SK-N-SH (cell line): ENCODE results near the gene DGCR6L. TPM values are rescaled to one million over a fixed set of nuclear protein-coding genes. Genes with fewer than 3 reads are reported as not detected.
"Not testable (repeated sequence)": the region's sequence is repeated elsewhere in the genome, so short reads cannot be mapped to it uniquely, and the experiment has no call there.

Experiments
- CTCF ChIA-PET: fragments of 300-600, 350-600 bp; formaldehyde crosslinking; extraction: SDS; loops from one replicate; lab custom pipeline; 2021; lab: Yijun Ruan, JAX
- POLR2A ChIA-PET: fragments of 350-600 bp; sonication (Branson Sonifier 250); formaldehyde crosslinking; extraction: SDS; loops from one replicate; lab custom pipeline; 2020; ENCODE audit warnings: antibody characterized with exemption, inconsistent platforms; lab: Yijun Ruan, JAX
- DNase-seq: peaks from one replicate; pipeline ENCODE4 v3.0.0; 2012
- H2AFZ ChIP-seq: fragments of 200-600 bp; sonication (generic); 2 replicates; pipeline ENCODE4 v1.8.1; 2016; ENCODE audit warnings: antibody characterized with exemption, mild to moderate bottlenecking, low read depth
- H3F3A ChIP-seq: fragments of 200-600 bp; sonication (generic); replicated peaks from 2 replicates; pipeline ENCODE3; 2016; ENCODE audit warnings: antibody characterized with exemption, mild to moderate bottlenecking; ENCODE audit not compliant: insufficient read depth
- H3K27ac ChIP-seq, 2 experiments: fragments of 200-500 bp in 1 of 2; fragments of 200-600 bp in 1 of 2; sonication (Bioruptor generic) in 1 of 2; sonication (generic), shearing (Covaris generic) in 1 of 2; 2 replicates each; pipeline versions ENCODE4 v1.5.1 to v1.6.1; 2014 to 2016; ENCODE audit warnings: low read depth in 2 of 2, inconsistent platforms in 1 of 2, low read length in 1 of 2, mild to moderate bottlenecking in 1 of 2, mixed read lengths in 1 of 2
- H3K27me3 ChIP-seq: fragments of 200-600 bp; sonication (generic), shearing (Covaris generic); 2 replicates; pipeline ENCODE4 v1.6.1; 2016; ENCODE audit warnings: mixed run types; ENCODE audit not compliant: insufficient read depth
- H3K36me3 ChIP-seq, 2 experiments: fragments of 200-500 bp in 1 of 2; fragments of 200-600 bp in 1 of 2; sonication (Bioruptor generic) in 1 of 2; sonication (generic) in 1 of 2; replicated peaks in 1 of 2; 2 replicates each; pipeline versions ENCODE3 to v1.5.1; 2014 to 2016; ENCODE audit warnings: low read length in 1 of 2, mild to moderate bottlenecking in 1 of 2; ENCODE audit not compliant: insufficient read depth in 2 of 2, control insufficient read depth in 1 of 2
- H3K4me1 ChIP-seq, 2 experiments: fragments of 200-500 bp in 1 of 2; fragments of 200-600 bp in 1 of 2; sonication (Bioruptor generic) in 1 of 2; sonication (generic), shearing (Covaris generic) in 1 of 2; 2 replicates each; pipeline versions ENCODE4 v1.5.1 to v1.6.1; 2014 to 2016; ENCODE audit warnings: low read depth in 1 of 2, low read length in 1 of 2, mixed run types in 1 of 2; ENCODE audit not compliant: insufficient read depth in 2 of 2, control insufficient read depth in 1 of 2
- H3K4me2 ChIP-seq: fragments of 200-600 bp; sonication (generic), shearing (Covaris generic); 2 replicates; pipeline ENCODE4 v1.6.1; 2017; ENCODE audit warnings: mixed run types
- H3K4me3 ChIP-seq, 2 experiments: fragments of 200-500 bp in 1 of 2; fragments of 200-600 bp in 1 of 2; sonication (Bioruptor generic) in 1 of 2; sonication (generic), shearing (Covaris generic) in 1 of 2; 2 replicates each; pipeline versions ENCODE4 v1.5.1 to v1.8.1; 2014 to 2016; ENCODE audit warnings: low read depth in 2 of 2, inconsistent platforms in 1 of 2, low read length in 1 of 2, mild to moderate bottlenecking in 1 of 2, mixed read lengths in 1 of 2, moderate library complexity in 1 of 2
- H3K79me2 ChIP-seq: fragments of 200-600 bp; sonication (generic); 2 replicates; pipeline ENCODE4 v1.8.1; 2017; ENCODE audit warnings: mild to moderate bottlenecking; ENCODE audit not compliant: insufficient read depth
- H3K9ac ChIP-seq: fragments of 200-600 bp; sonication (generic); 2 replicates; pipeline ENCODE4 v1.6.1; 2017; ENCODE audit warnings: mixed run types
- H3K9me2 ChIP-seq: fragments of 200-600 bp; sonication (generic); 2 replicates; pipeline ENCODE4 v1.6.1; 2017; ENCODE audit warnings: mixed run types
- H3K9me3 ChIP-seq: fragments of 200-600 bp; sonication (generic); 2 replicates; pipeline ENCODE4 v1.6.1; 2017; ENCODE audit warnings: mixed run types, mild to moderate bottlenecking, moderate library complexity
- H4K20me1 ChIP-seq: fragments of 200-600 bp; sonication (generic); 2 replicates; pipeline ENCODE4 v1.6.1; 2017; ENCODE audit warnings: mild to moderate bottlenecking, mixed run types; ENCODE audit not compliant: insufficient read depth
- MEF2A ChIP-seq: IDR thresholded peaks from 2 replicates; pipeline ENCODE4 v1.4.0; 2012; ENCODE audit warnings: low read depth, borderline replicate concordance
- RCOR1 ChIP-seq: fragments of 150-350 bp; IDR thresholded peaks from 2 replicates; pipeline ENCODE4 v1.6.1; 2017; ENCODE audit warnings: antibody characterized with exemption, low read length
- WGBS: methylation state at CpG from one replicate; pipeline ENCODE4 v1.1.6; 2017; ENCODE audit warnings: low lambda C conversion rate; 5-methylcytosine and 5-hydroxymethylcytosine counted together
- polyA plus RNA-seq, 3 experiments: library from polyadenylated mRNA; depleted of rRNA; stranded (reverse); fragments of >200 nt; gene quantifications; 2 replicates each; pipeline ENCODE4 v1.2.3, GENCODE V29; 2012
- TF ChIP-seq, protein P1 (sequence below): IDR thresholded peaks from 2 replicates; pipeline ENCODE4 v1.4.0; 2012; ENCODE audit warnings: low read depth, borderline replicate concordance
- TF ChIP-seq, protein P2 (sequence below): fragments of 200-600 bp; sonication (generic); IDR thresholded peaks from 2 replicates; pipeline ENCODE4 v1.6.1; 2017; ENCODE audit warnings: antibody characterized with exemption, mild to moderate bottlenecking, moderate library complexity

The DGCR6L gene
- polyA plus RNA-seq, 1 of the 3 experiments (the other 2 are of a cell fraction): 59.8 TPM

DNA sequence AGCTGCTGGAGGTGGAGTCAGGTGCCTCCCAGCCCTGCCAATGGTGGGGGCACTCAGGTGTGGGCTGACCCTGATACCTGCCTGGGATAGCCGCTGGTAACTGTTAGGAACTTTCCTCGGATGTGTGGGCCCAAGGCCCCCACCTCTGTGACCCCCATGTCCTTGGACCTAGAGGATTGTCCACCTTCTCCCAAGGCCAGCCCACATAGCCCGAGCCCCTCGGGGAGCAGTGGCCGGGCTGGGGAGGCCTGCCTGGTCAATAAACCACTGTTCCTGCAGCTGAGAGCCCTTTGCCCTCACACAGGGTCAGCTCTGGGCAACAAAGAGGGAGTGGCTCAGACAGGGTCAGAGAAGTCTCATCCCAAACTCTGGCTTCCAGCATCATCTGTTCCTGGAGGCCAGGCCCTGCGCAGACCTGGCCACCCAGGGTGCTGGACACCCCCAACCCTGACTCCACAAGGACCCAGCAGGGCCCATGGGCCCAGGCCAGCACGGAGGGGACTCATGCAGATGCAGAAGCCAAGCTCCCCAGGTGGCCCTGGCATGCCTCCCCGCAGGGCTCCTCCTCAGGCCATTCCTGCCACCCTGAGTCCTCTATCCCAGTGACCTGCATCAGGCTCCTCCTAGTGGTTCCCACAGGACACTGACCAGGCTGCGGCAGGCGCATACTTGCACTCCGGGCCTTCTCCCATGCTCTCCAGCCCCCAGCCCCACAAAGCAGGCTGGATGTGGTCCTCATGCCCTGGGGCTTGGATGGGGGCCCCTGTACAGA is 6.4 kb downstream of the DGCR6L start:
- CTCF ChIA-PET: interaction anchor here (0.8 to 2.0 kb wide), 2 partner anchors 157 to 158 kb away, joined by 4 to 6 read pairs; no protein-coding TSS in a partner anchor
- not testable (repeated sequence) for DNase-seq

DNA sequence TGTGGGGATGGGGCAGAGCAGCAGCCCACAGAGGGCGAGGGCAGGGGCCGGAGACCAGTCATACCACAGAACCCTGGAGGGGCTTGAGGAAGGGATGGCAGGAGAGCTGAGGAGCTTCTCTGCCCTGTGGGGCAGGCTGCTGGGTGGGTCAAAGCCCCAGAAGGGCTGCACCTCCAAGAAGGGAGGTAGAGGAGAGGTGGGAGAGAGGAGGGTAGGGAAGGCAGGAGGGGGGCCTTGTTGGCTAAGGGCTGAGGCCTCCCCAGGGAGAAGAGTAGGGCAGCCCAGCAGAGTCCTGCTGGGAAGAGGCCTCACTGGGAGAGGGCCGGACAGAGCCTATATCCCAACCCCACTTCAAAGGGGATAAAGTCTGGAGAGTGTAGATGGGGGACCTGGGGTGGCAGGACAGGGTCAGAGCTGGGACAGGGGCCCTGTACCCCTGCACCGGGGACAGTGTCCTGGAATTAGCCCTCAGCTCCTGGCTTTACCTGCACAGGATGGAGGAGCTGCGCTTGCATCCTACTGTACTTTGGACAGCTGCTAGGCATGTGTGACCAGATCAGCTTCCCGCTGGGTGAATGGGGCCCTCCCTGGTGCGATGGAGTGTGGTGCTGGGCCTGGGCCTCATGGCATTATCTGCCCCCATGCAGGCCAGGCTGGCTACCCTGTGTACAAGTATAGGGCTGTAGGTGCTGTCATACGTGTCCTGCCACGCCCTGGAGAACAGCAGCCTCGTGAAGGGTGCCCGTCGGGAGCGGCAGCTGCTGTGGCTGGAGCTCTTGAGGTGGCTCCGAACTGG is 7.3 kb downstream of the DGCR6L start:
- Histone ChIP-seq H3K9me3 (no peaks in the 10 kb centered on the region), H3K4me3 (no peak overlapping the region), H3K4me1 (peaks cover 4 to 21% of the 10 kb centered on the region in 2 experiments; a peak in 2 of 4 replicates), H3K9me2 (no peaks in the 10 kb centered on the region), H3F3A (no peaks in the 10 kb centered on the region), H4K20me1 (peaks cover 6% of the 10 kb centered on the region; the same call in 1 of the 2 replicates), H3K36me3 (no peaks in the 10 kb centered on the region), H3K9ac (no peak overlapping the region), H3K27ac (no peak overlapping the region), H3K79me2 (peaks cover 10% of the 10 kb centered on the region; the same call in 1 of the 2 replicates), H3K4me2 (no peak overlapping the region), H2AFZ (no peak overlapping the region), H3K27me3 (no peaks in the 10 kb centered on the region)
- DNase-seq: no peak
- ChIA-PET CTCF (interaction anchor here (0.8 to 2.0 kb wide), 2 partner anchors 156 to 157 kb away, joined by 4 to 6 read pairs; no protein-coding TSS in a partner anchor), POLR2A (no interaction called here)
- WGBS: 89% methylated on average over 10 of the region's 14 CpGs
- TF ChIP-seq RCOR1 (no peak), MEF2A (no peak)
- TF ChIP-seq, protein P1, sequence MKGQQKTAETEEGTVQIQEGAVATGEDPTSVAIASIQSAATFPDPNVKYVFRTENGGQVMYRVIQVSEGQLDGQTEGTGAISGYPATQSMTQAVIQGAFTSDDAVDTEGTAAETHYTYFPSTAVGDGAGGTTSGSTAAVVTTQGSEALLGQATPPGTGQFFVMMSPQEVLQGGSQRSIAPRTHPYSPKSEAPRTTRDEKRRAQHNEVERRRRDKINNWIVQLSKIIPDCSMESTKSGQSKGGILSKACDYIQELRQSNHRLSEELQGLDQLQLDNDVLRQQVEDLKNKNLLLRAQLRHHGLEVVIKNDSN: no peak

More for the DNA sequence above, 6.4 kb downstream of the DGCR6L start:
- H3F3A ChIP-seq, H3K9me2 ChIP-seq, H4K20me1 ChIP-seq, H3K27me3 ChIP-seq, H3K9me3 ChIP-seq, H3K27ac ChIP-seq, H2AFZ ChIP-seq, POLR2A ChIA-PET, H3K4me3 ChIP-seq, H3K9ac ChIP-seq, H3K4me2 ChIP-seq, H3K36me3 ChIP-seq: not testable (repeated sequence)
- WGBS: 93% methylated on average over 3 of the region's 11 CpGs
- TF ChIP-seq, protein P2, sequence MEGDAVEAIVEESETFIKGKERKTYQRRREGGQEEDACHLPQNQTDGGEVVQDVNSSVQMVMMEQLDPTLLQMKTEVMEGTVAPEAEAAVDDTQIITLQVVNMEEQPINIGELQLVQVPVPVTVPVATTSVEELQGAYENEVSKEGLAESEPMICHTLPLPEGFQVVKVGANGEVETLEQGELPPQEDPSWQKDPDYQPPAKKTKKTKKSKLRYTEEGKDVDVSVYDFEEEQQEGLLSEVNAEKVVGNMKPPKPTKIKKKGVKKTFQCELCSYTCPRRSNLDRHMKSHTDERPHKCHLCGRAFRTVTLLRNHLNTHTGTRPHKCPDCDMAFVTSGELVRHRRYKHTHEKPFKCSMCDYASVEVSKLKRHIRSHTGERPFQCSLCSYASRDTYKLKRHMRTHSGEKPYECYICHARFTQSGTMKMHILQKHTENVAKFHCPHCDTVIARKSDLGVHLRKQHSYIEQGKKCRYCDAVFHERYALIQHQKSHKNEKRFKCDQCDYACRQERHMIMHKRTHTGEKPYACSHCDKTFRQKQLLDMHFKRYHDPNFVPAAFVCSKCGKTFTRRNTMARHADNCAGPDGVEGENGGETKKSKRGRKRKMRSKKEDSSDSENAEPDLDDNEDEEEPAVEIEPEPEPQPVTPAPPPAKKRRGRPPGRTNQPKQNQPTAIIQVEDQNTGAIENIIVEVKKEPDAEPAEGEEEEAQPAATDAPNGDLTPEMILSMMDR: peak; percentile 17; the same call in 1 of the 2 replicates
- Histone ChIP-seq H3K4me1 (peaks cover 11 to 16% of the 10 kb centered on the region in 2 experiments; a peak in 2 of 4 replicates), H3K79me2 (peaks cover 17% of the 10 kb centered on the region)

DNA sequence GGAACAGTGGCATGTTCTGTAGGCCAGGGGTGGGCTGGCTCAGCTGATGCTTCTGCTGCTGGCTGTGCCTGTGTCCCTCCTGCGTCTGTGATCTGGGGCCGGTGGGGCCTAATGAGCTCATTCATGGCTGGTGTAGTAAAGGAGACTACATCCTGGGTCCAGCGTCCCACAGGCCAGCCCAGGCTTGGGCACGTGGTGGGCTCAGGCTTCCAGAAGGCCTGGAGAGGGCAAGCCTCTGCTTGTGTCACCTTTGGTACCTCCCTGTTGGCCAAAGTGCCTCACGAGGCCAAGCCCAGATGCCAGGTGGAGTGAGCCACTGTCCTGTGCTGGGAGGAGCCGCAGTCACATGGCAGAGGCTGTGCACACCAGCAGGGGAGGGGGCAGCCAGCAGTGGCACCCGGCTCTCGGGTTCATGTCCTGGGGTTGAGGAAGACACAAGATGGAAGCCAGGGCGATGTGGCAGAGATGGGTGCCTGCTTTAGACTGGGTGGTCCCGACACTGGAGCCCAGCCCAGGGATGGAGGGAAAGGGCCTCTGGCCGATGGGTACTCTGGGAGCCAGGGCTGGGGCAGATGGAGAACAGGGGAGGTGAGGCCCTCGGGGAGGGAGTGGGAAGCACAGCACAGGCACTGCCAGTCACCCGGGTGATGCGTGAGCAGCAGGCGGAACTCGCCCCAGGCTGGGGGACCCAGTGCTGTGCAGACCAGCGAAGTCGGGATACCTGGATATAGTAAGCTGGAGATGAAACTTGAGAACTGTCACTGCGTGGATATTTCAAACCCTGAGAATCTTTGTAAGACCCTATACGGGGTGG is 8.4 kb downstream of the DGCR6L start:
- H3K9me3 ChIP-seq, DNase-seq, H3F3A ChIP-seq, H4K20me1 ChIP-seq, H3K36me3 ChIP-seq, H3K9me2 ChIP-seq, H3K4me2 ChIP-seq, H3K27ac ChIP-seq, H3K4me3 ChIP-seq, H3K27me3 ChIP-seq, H3K9ac ChIP-seq, POLR2A ChIA-PET, H2AFZ ChIP-seq, H3K79me2 ChIP-seq: not testable (repeated sequence)
- CTCF ChIA-PET: interaction anchor here (2.0 kb wide), 1 partner anchor 155 kb away, joined by 6 read pairs; no protein-coding TSS in a partner anchor
- WGBS: 82% methylated on average over 13 of the region's 20 CpGs
- peaks cover 0 to 16% of the 10 kb centered on the region in 2 experiments; a peak in 1 of 4 replicates for H3K4me1 ChIP-seq

DNA sequence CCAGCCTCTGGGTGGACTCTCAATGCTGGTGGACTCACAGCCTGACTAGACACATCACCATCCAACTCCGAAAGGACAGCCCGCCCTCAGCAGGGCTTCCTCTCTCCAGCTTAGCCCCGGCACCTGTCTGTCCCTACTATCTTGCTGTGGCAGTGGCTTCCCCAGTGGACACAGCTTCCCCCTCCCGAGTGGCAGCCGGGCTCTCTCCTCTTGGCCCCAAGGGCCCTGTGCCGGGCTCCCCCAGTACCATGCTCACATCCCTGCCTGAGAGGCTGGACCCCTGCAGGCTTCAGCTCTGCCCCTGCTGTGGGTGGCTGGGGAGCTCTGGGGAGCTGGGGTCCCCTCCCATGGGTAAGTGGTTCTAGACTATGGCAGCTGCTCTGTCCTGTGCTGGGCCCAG is 9.1 kb downstream of the DGCR6L start:
- POLR2A ChIA-PET, CTCF ChIA-PET, H4K20me1 ChIP-seq, H3K27me3 ChIP-seq, H3K9ac ChIP-seq, H3F3A ChIP-seq, H2AFZ ChIP-seq, H3K9me2 ChIP-seq, H3K79me2 ChIP-seq, H3K36me3 ChIP-seq, H3K9me3 ChIP-seq, H3K4me2 ChIP-seq, DNase-seq, H3K4me3 ChIP-seq, H3K27ac ChIP-seq: not testable (repeated sequence)
- peaks cover 0 to 16% of the 10 kb centered on the region in 2 experiments; a peak in 1 of 4 replicates for H3K4me1 ChIP-seq
- no CpG with 5 or more reads among the region's 6 CpGs for WGBS
